GM21367 (cell line): ENCODE data around the gene LRMDA.

ENCODE experiments used
- ATAC-seq: cut with Tn5 transposase; IDR thresholded peaks from one replicate; pipeline ENCODE4 v1.9.1; 2021; ENCODE audit not compliant: unreplicated experiment

Gene LRMDA

DNA sequence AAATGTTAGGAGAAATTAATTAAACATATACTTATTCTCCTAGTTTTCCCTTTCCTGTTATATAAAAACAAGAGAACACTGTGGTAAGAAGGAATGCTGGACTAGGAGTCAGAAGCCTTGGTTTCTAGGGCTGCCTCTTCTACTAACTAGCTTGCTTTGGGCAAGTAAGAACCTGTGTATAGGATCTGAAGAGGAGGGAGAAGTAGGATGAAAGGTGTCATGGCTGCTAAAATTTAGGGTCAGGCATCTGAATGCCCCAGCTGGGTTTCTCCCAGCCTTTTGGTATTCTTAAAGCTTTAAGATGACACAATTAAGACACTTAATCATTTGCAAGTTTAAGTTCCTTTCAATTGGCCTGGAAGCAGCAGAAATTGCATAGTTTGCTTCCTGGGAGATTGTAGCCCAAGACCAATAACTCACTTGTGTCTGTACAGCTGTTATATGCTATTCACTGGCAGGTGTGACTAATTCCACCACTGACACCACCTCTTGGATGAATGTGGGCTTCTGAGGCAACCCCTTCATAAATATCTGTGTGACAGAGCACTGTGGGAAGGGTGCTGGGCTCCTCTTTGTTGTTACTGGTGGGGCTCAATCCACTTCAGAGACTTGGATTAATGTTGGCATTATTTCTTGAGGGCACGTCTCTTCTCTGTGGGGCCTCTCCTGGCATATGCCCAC, 137.2 kb downstream of the LRMDA start:
- ATAC-seq, result no peak

- no peak for ATAC-seq
These were observed 138.1 kb downstream of the LRMDA start for GRCh38 chr10:75569506-75569905.

DNA sequence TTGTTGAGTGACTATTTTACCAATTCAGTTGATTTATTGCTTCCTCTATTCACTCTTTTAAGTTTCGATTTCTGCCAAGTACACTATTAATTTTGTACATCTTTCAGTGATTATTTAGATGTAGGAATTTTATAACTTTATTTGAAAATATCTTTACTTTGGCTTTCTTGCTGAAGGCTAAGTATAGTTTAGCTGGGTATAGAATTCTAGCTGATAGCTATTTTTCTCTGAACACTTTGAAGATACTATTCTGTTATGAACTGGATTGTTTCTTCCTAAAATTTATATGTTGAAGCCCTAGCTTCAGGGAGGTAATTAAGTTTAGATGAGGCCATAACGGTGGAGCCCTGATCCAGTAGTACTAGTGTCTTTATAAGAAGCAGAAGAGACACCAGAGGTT, 141.1 kb downstream of the LRMDA start:
- no peak for ATAC-seq

DNA sequence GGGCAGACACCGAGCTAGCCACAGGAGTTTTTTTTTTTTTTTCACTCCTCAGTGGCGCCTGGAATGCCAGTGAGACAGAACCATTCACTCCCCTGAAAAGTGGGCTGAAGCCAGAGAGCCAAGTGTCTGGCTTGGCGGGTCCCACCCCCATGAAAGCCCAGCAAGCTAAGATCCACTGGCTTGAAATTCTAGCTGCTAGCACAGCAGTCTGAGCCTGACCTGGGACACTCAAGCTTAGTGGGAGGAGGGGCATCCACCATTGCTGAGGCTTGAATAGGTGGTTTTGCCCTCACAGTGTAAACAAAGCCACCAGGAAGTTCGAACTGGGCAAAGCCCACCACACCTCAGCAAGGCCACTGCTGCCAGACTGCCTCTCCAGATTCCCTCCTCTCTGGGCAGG, 144.5 kb downstream of the LRMDA start:
- ATAC-seq, result no peak

DNA sequence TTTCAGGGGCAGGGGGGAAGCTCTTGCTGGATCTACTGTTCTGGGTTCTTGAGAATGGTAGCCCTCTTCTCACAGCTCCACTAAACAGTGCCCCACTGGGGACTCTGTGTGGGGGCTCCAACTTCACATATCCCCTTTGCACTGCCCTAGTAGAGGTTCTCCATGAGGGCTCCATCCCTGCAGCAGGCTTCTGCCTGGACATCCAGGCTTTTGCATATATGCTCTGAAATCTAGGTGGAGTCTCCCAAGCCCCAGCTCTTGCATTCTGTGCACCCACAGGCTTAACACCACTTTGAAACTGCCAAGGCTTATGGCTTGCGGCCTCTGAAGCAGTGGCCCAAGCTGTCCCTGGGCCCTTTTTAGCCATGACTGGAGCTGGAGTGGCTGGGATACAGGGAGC, 150.7 kb downstream of the LRMDA start:
- ATAC-seq, result no peak

GRCh38 chr10:75585294-75585693, 153.9 kb downstream of the LRMDA start:
- no peak for ATAC-seq

- no peak for ATAC-seq
These were observed 155.4 kb downstream of the LRMDA start for GRCh38 chr10:75586814-75587213.

DNA sequence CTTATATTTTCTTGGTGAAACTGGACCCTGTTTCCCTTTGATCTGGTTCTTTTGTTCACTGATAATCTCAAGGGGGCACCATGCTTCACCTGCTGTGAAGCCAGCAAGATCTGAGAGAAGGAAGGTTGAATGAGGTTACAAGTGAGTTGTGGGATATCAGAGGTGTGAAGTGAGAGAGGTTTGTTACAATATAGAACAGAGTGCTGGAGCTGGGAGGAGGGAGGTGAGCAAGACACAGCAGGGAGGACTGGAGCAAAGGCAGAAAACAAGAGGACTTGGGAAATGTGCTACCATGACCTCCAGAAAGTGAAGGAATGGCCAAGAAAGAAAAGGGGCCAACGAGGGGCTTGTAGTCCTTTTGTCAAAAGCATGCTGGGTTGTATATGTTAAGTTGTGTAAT, 156.6 kb downstream of the LRMDA start:
- no peak for ATAC-seq

GRCh38 chr10:75589895-75590654, 158.7 kb downstream of the LRMDA start:
- no peak for ATAC-seq

DNA sequence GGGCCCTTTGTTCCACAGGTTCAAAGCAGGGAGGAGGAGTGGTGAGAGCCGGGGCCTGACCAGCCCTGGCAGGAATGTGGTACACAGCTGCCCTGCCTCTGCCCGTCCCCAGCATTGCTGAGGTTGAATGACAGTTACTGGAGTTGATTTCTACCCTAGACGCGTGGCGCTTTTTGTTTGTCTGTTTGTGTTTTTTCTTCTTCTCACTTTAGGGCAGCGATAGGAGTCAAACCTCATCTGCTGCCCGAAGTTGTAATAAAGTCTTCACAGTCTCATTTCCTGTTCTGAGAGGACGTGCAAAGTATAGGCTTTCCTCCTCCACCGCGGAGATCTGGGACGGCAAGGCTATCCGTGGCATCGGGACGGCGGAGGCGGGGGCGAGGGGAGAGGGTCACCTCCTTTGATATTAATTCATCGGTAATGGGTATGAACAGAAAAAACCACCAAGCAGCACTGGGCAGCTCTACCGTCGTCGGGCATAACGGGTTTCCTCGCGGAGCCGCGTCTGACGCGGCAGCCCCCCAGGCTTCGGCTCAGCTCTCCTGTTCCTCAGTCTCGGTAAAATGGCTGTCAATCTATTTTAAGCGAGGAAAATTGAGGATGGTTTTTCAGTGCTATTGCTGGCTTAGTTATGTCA, 160.8 kb downstream of the LRMDA start:
- ATAC-seq, result no peak

- no peak for ATAC-seq
These were observed 161.6 kb downstream of the LRMDA start for GRCh38 chr10:75592791-75593643.

GRCh38 chr10:75593692-75594556, 162.5 kb downstream of the LRMDA start:
- ATAC-seq, result no peak

DNA sequence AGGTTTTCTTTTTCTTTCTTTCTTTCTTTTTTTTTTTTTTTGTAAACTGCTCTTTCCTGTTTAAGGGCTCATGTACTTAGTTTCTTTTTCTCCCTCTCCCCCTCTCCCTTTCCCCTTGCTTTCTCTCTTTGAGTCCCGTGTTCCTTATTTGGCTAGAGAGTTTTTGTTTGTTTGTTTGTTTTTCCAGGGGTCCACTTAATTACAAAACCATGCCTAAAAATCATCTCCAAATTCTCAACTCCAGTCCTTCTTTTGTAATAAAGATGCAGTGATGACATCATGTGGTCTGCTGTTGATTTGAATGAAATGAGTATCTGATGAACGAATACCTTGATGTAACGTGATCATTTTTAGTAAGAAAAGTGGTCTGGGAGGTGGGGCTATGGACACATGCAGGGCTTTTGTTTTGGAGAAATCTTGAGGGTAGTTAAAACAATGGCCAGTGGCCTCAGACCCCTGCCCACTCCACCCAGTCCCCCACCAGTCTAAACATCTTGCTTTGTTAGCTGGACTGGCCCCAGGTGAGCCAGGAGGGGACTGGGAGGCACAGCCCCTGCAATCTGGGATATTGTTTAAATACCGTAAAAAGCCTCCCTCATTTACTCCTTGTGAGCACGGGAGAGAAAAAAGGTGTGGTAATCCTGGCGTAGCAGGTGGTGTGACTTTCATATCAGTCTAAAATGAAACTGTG, 165.7 kb downstream of the LRMDA start:
- ATAC-seq, result no peak

DNA sequence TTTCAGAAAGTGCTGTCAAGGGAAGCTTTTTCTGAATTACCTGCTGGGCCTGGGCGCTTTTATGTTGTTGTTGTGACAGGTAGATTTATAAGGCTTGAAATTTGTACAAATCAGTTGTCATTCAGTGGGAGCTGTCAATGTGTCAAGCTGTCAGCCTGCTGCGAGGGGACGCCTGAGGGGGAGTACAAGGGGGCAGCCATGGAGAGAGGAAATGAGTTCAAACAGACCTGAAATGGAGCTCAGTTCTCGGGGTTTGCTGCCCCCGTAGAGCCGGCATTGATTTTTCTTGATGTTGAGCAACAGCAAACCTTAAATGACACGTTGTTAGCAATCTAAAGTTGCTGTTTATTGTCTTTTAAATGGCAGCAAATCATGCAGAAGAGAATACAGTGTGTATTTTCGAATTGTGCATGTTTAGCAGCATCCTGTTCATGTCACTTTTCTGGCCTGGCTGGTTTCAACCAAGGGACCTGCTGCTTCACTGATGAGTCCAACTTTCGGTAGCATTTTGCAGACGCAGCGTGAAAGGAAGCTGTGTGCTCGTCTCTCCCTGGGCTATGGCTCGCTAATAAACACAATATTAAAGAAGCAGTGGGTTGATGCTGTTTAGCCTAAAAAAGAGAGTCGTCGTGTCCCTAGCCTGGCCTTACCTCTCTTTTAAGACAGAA, 166.5 kb downstream of the LRMDA start:
- ATAC-seq, result no peak

GRCh38 chr10:75598998-75599397, 167.6 kb downstream of the LRMDA start:
- ATAC-seq, result no peak

GRCh38 chr10:75599875-75600648, 168.6 kb downstream of the LRMDA start:
- ATAC-seq, result no peak

GRCh38 chr10:75600833-75601232, 169.4 kb downstream of the LRMDA start:
- no peak for ATAC-seq

- no peak for ATAC-seq
These were observed 170.9 kb downstream of the LRMDA start for GRCh38 chr10:75602341-75602740.
